Adrenal gland (tissue), 19 donors: ENCODE results near the gene NUP153. TPM values are rescaled to one million over a fixed set of nuclear protein-coding genes. Genes with fewer than 3 reads are reported as not detected.
"Not testable (repeated sequence)": the region's sequence is repeated elsewhere in the genome, so short reads cannot be mapped to it uniquely, and the experiment has no call there.

ENCODE experiments used
- DNase-seq, 7 donors: peaks; one replicate each; pipeline ENCODE4 v3.0.0-alpha.2; 2019 to 2020
- H3K27ac ChIP-seq, 5 donors: fragments of 200-600 bp; sonication (generic) in 4 of 5; 1 replicate in 3 of 5; 2 replicates in 2 of 5; pipeline versions ENCODE4 v1.5.1 to v1.8.0; 2016 to 2020; ENCODE audit warnings: mild to moderate bottlenecking in 1 of 5
- H3K27me3 ChIP-seq: fragments of 200-600 bp; 2 replicates; pipeline ENCODE4 v1.8.0; 2021
- H3K36me3 ChIP-seq, 2 donors: fragments of 200-600 bp; replicated peaks in 1 of 2; 1 replicate in 1 of 2; 2 replicates in 1 of 2; pipeline versions ENCODE4 v1.5.1 to v1.8.0; 2018 to 2022
- H3K4me1 ChIP-seq, 2 donors: fragments of 200-600 bp; replicated peaks in 1 of 2; 1 replicate in 1 of 2; 2 replicates in 1 of 2; pipeline versions ENCODE4 v1.5.1 to v1.8.0; 2018 to 2021
- H3K4me3 ChIP-seq, 4 donors: fragments of 200-600 bp; sonication (generic) in 3 of 4; one replicate each; pipeline ENCODE4 v1.5.1; 2016 to 2018
- H3K9me3 ChIP-seq, 3 donors: fragments of 200-600 bp; sonication (generic) in 1 of 3; replicated peaks in 1 of 3; 1 replicate in 2 of 3; 2 replicates in 1 of 3; pipeline versions ENCODE4 v1.5.1 to v1.8.0; 2016 to 2021
- CTCF ChIP-seq, 6 experiments: fragments of 450-650 bp in 4 of 6; fragments of 200-600 bp in 2 of 6; sonication (generic) in 1 of 6; IDR thresholded peaks; 1 replicate in 5 of 6; 2 replicates in 1 of 6; pipeline versions ENCODE4 v1.5.1 to v1.8.0; 2016 to 2021; ENCODE audit warnings: antibody characterized with exemption in 6 of 6, mild to moderate bottlenecking in 2 of 6, moderate library complexity in 1 of 6
- POLR2A ChIP-seq, 2 donors: fragments of 450-650 bp; IDR thresholded peaks; one replicate each; pipeline ENCODE4 v1.6.1; 2017; ENCODE audit warnings: antibody characterized with exemption in 2 of 2, mild to moderate bottlenecking in 2 of 2, moderate library complexity in 1 of 2
- WGBS, 4 donors: extraction: QIAGEN DNeasy Blood & Tissue Kit in 2 of 4; methylation state at CpG; one replicate each; pipeline versions ENCODE4 v1.1.5 to v1.1.7; 2013 to 2017; 5-methylcytosine and 5-hydroxymethylcytosine counted together
- intact Hi-C, 2 donors: fragments of 100-400 bp; cut with DNase I; formaldehyde crosslinking; loops; one replicate each; pipeline versions ENCODE4 v1.14.1 to v1.15.0; 2022 to 2023
- long read RNA-seq, 10 donors: library from polyadenylated mRNA in 3 of 10; unstranded in 2 of 10; stranded (forward) in 1 of 10; transcript quantifications; one replicate each; pipeline ENCODE4 v2.0.0 and lab custom pipeline, GENCODE V29; 2021 to 2026
- polyA plus RNA-seq, 3 donors: library from polyadenylated mRNA; stranded (reverse); fragments of 200-250 nt in 2 of 3; fragments of 350-450 nt in 1 of 3; fragmentation: Illumina TruSeq in 1 of 3; extraction: RNeasy Lipid Tissue Mini Kit (QIAGEN cat#74804) in 1 of 3; gene quantifications; one replicate each; pipeline ENCODE4 v1.2.3, GENCODE V29; 2013 to 2014
- total RNA-seq, 9 donors: library from RNA; depleted of rRNA in 4 of 9; stranded (reverse); fragments of >200 nt in 4 of 9; fragments of 120-200 nt in 1 of 9; fragmentation: NEBNext Ultra II Directional in 1 of 9; extraction: Animal tissue kit (Norgen Biotek cat#: 25700) in 1 of 9; gene quantifications; one replicate each; pipeline versions ENCODE4 v1.1.0 to v1.2.4, GENCODE V29; 2013 to 2023
- donor health status: healthy with polysubstance abuse.
- donor health status: Bipolar disorder and iron deficiency.
- donor health status: DM: yes; HTN: yes; CAD: no.
- donor health status: DM: no; HTN: no; CAD: no.
- donor health status: DM: no; HTN: no; CAD: no.
- donor health status: DM: yes; HTN: yes; CAD: no.

Gene NUP153
- 10 to 100 TPM; 17.1 to 31.4 (median 29.5) TPM for total RNA-seq
- 10 to 100 TPM in 1 of 3 donors, 1 to 10 TPM in 2; 4.6 to 29.5 (median 6.7) TPM for polyA plus RNA-seq
- long read RNA-seq, donor 1 = 0 reads
- long read RNA-seq, donor 2, full-length matches to known transcripts = 1 of 19 reads
- long read RNA-seq, donor 2, partial matches to known transcripts = 18 of 19 reads
- long read RNA-seq, donor 2, other reads (novel, unspliced or antisense) = 0 of 19 reads
- long read RNA-seq, donor 3, full-length matches to known transcripts = 3 of 3 reads
- long read RNA-seq, donor 3, partial matches to known transcripts = 0 of 3 reads
- long read RNA-seq, donor 3, other reads (novel, unspliced or antisense) = 0 of 3 reads
- long read RNA-seq, donor 4, partial matches to known transcripts = 0 of 2 reads
- long read RNA-seq, donor 4, other reads (novel, unspliced or antisense) = 2 of 2 reads
- long read RNA-seq, donor 5, full-length matches to known transcripts = 7 of 14 reads
- long read RNA-seq, donor 5, partial matches to known transcripts = 0 of 14 reads
- long read RNA-seq, donor 5, other reads (novel, unspliced or antisense) = 7 of 14 reads
- long read RNA-seq, donor 6, partial matches to known transcripts = 3 of 3 reads
- long read RNA-seq, donor 6, other reads (novel, unspliced or antisense) = 0 of 3 reads
- long read RNA-seq, donor 7, partial matches to known transcripts = 11 of 11 reads
- long read RNA-seq, donor 7, other reads (novel, unspliced or antisense) = 0 of 11 reads
- long read RNA-seq, donor 8, partial matches to known transcripts = 20 of 20 reads
- long read RNA-seq, donor 8, other reads (novel, unspliced or antisense) = 0 of 20 reads
- long read RNA-seq, donor 9 = 0 reads
- long read RNA-seq, donor 10 = 0 reads

DNA sequence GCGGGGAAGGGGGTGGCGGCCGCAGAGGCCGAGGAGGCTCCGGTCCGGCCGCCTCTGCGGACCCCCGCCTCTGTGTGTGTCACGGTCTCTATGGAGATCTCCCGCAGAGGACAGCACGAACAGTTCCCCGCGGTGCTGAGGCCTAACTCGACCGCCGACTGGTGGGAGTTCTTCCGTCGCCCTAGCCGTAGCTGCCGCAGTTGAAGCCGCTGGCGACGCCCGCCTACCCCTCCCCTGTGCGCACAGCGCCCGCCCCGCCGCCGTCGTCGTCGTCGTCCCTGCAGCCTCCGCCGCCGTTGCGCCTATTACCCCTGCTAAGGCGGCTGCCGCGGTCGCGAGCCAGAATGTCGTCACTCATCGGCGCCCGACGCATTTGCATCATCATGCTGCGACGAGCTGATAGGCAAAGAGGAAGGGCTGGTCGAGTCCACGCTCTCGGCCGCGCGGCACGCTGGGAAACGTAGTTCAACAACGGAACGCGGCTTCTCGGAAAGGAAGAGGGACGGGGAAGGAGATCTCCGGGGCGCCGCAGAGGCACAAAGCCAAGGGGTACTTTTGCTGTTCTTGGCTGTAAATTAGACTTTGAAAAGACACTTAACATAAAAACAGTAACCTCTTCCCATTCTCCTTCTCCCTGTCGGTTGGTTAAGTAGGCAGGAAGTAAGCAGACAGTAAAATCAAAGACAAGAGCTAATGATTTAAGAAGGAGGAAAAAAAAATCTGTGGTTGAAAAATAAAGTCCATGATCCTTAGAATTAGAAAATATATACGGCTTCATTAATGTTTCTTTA, at the start of gene NUP153:
Gene NUP153 (minus strand): TSS at position 346 of the 791 bp plus-strand sequence. CDS start 538 bp downstream, outside the sequence.
- H3K27me3 ChIP-seq = no peaks in the 10 kb centered on the region
- 0% methylated on average over 8 to 69 of the region's 69 CpGs for WGBS, 4 donors
- peak within 1 kb of the TSS; percentile 96 to 99 (median 99) for H3K27ac ChIP-seq
- intact Hi-C loops = loop anchor here (5.0 to 10.0 kb wide), 2 partner anchors 102 to 104 kb away; partner anchors contain the start of gene FAM8A1 (in 2 of the 2)
- H3K4me3 ChIP-seq = peak within 1 kb of the TSS; percentile 65 to 90 (median 83)
- no peaks in the 10 kb centered on the region for H3K36me3 ChIP-seq
- H3K4me1 ChIP-seq = peaks cover 28 to 40% of the 10 kb centered on the region in 2 donors
- peak; percentile 98 to 100 (median 99) for DNase-seq
- no peaks in the 10 kb centered on the region for H3K9me3 ChIP-seq
- TF ChIP-seq POLR2A (IDR thresholded peaks at IDR 0.05) (peak; percentile 88 to 96), CTCF (IDR thresholded peaks at IDR 0.05) (no peak)

GRCh38 chr6:17754254-17754653, 47.5 kb upstream of the NUP153 start:
- 82 to 92% (median 88%) methylated on average over 3 of the region's 3 CpGs for WGBS, 4 donors
- no peak for DNase-seq

GRCh38 chr6:17745324-17745723, 38.6 kb upstream of the NUP153 start:
- H3K36me3 ChIP-seq, H3K4me1 ChIP-seq, intact Hi-C loops: not testable (repeated sequence)

More at GRCh38 chr6:17754254-17754653, 47.5 kb upstream of the NUP153 start:
- Histone ChIP-seq H3K36me3 (no peaks in the 10 kb centered on the region), H3K27me3 (no peaks in the 10 kb centered on the region), H3K4me1 (no peaks in the 10 kb centered on the region), H3K27ac (no peak overlapping the region), H3K9me3 (no peaks in the 10 kb centered on the region), H3K4me3 (no peak overlapping the region)
- intact Hi-C loops = no loop called here
- TF ChIP-seq POLR2A (IDR thresholded peaks at IDR 0.05) = no peak
- no peak for TF ChIP-seq CTCF (IDR thresholded peaks at IDR 0.05)

DNA sequence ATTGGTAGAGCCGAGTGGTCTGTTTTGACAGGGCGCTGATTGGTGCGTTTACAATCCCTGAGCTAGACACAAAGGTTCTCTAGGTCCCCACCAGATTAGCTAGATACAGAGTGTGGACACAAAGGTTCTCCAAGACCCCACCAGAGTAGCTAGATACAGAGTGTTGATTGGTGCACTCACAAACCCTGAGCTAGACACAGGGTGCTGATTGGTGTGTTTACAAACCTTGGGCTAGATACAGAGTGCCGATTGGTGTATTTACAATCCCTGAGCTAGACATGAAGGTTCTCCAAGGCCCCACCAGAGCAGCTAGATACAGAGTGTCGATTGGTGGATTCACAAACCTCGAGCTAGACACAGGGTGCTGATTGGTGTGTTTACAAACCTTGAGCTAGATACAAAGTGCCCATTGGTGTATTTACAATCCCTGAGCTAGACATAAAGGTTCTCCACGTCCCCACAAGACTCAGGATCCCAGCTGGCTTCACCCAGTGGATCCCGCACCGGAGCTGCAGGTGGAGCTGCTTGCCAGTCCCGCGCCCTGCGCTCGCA, 38.1 kb upstream of the NUP153 start:
- DNase-seq, H3K4me3 ChIP-seq, H3K27ac ChIP-seq, H3K9me3 ChIP-seq, intact Hi-C loops, H3K27me3 ChIP-seq, H3K4me1 ChIP-seq, H3K36me3 ChIP-seq: not testable (repeated sequence)
- 87 to 96% (median 92%) methylated on average over 8 to 13 of the region's 13 CpGs for WGBS, 4 donors

More at GRCh38 chr6:17745324-17745723, 38.6 kb upstream of the NUP153 start:
- 95 to 98% (median 96%) methylated on average over 17 to 35 of the region's 35 CpGs for WGBS, 4 donors
- not testable (repeated sequence) for H3K27ac ChIP-seq, H3K9me3 ChIP-seq, H3K27me3 ChIP-seq, DNase-seq, H3K4me3 ChIP-seq
